HEK293 (cell line): ENCODE data around the gene ACADSB.

Source experiments
- CTCF ChIP-seq: fragments of 450-650 bp; formaldehyde crosslinking; IDR thresholded peaks from 2 replicates; pipeline ENCODE4 v1.5.1; 2016; ENCODE audit warnings: missing biosample characterization, missing genetic modification characterization
- GLI2 ChIP-seq: fragments of 450-650 bp; formaldehyde crosslinking; IDR thresholded peaks from 2 replicates; pipeline ENCODE4; 2017; ENCODE audit warnings: missing biosample characterization, missing genetic modification characterization, low read depth, borderline replicate concordance
- KLF9 ChIP-seq: fragments of 450-650 bp; formaldehyde crosslinking; IDR thresholded peaks from 2 replicates; pipeline ENCODE4 v1.5.1; 2016; ENCODE audit warnings: missing biosample characterization, missing genetic modification characterization, low read depth
- YY1 ChIP-seq: fragments of 450-650 bp; formaldehyde crosslinking; IDR thresholded peaks from 2 replicates; pipeline ENCODE4 v1.5.1; 2018; ENCODE audit warnings: missing biosample characterization, missing genetic modification characterization
- ZNF138 ChIP-seq: fragments of 450-650 bp; formaldehyde crosslinking; IDR thresholded peaks from 2 replicates; pipeline ENCODE4 v1.5.1; 2016; ENCODE audit warnings: missing biosample characterization, missing genetic modification characterization, borderline replicate concordance
- ZNF248 ChIP-seq: fragments of 450-650 bp; formaldehyde crosslinking; IDR thresholded peaks from 2 replicates; pipeline ENCODE4 v1.5.1; 2017; ENCODE audit warnings: missing biosample characterization, missing genetic modification characterization
- ZNF335 ChIP-seq: fragments of 450-650 bp; formaldehyde crosslinking; conservative IDR thresholded peaks from 2 replicates; pipeline ENCODE4 v1.5.1; 2016; ENCODE audit warnings: missing biosample characterization, missing genetic modification characterization
- ZNF571 ChIP-seq: fragments of 450-650 bp; formaldehyde crosslinking; IDR thresholded peaks from 2 replicates; pipeline ENCODE4 v1.5.0; 2017; ENCODE audit warnings: missing biosample characterization, missing genetic modification characterization
- ZNF660 ChIP-seq: fragments of 450-650 bp; IDR thresholded peaks from 2 replicates; pipeline ENCODE4 v1.5.1; 2018; ENCODE audit warnings: missing biosample characterization, mild to moderate bottlenecking, missing genetic modification characterization
- TF ChIP-seq, protein P1 (sequence below): fragments of 450-650 bp; formaldehyde crosslinking; IDR thresholded peaks from 2 replicates; pipeline ENCODE4 v1.5.1; 2016; ENCODE audit warnings: missing biosample characterization, missing genetic modification characterization

- TF ChIP-seq YY1 (tag by site-specific recombination) (no peak), ZNF138 (tag by site-specific recombination) (no peak), CTCF (tag by site-specific recombination) (no peak), ZNF248 (tag by site-specific recombination) (no peak), KLF9 (tag by site-specific recombination) (no peak), ZNF571 (no peak), GLI2 (no peak), ZNF335 (tag by site-specific recombination) (no peak), ZNF660 (tag by site-specific recombination) (no peak)
- TF ChIP-seq, protein P1, sequence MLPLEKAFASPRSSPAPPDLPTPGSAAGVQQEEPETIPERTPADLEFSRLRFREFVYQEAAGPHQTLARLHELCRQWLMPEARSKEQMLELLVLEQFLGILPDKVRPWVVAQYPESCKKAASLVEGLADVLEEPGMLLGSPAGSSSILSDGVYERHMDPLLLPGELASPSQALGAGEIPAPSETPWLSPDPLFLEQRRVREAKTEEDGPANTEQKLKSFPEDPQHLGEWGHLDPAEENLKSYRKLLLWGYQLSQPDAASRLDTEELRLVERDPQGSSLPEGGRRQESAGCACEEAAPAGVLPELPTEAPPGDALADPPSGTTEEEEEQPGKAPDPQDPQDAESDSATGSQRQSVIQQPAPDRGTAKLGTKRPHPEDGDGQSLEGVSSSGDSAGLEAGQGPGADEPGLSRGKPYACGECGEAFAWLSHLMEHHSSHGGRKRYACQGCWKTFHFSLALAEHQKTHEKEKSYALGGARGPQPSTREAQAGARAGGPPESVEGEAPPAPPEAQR (tag by site-specific recombination) = no peak
Observed at GRCh38 chr10:122999347-122999746, 9.5 kb upstream of the ACADSB start.
